GM12878 (cell line): ENCODE measurements around the gene ZNF827. TPM values are rescaled to one million over a fixed set of nuclear protein-coding genes. Genes with fewer than 3 reads are reported as not detected.

ENCODE experiments used
- BCL11A ChIP-seq: IDR thresholded peaks from 2 replicates; pipeline ENCODE4 v1.6.1; 2011; ENCODE audit warnings: low read depth, low read length
- BHLHE40 ChIP-seq, 2 experiments: fragments of 450-650 bp in 1 of 2; IDR thresholded peaks; 2 replicates each; pipeline ENCODE4 v1.6.1; 2011 to 2017; ENCODE audit warnings: low read depth in 2 of 2, borderline replicate concordance in 1 of 2, improper control_type of control experiment in 1 of 2, low read length in 1 of 2, mild to moderate bottlenecking in 1 of 2
- CEBPZ ChIP-seq: fragments of 150-350 bp; IDR thresholded peaks from 2 replicates; pipeline ENCODE4 v1.6.1; 2016; ENCODE audit warnings: low read depth, low read length
- CHD4 ChIP-seq: fragments of 200-600 bp; sonication (generic); IDR thresholded peaks from 2 replicates; pipeline ENCODE4 v1.6.1; 2016; ENCODE audit warnings: mild to moderate bottlenecking
- CREM ChIP-seq: IDR thresholded peaks from 2 replicates; pipeline ENCODE4 v1.6.1; 2014; ENCODE audit warnings: antibody characterized with exemption, low read depth
- EED ChIP-seq: sonication (generic); IDR thresholded peaks from 2 replicates; pipeline ENCODE4 v1.6.1; 2016; ENCODE audit warnings: antibody characterized with exemption, low read depth
- ELK1 ChIP-seq: IDR thresholded peaks from 2 replicates; pipeline ENCODE4 v1.6.1; 2012; ENCODE audit warnings: low read depth, low read length, improper control_type of control experiment
- EP300 ChIP-seq, 2 experiments: fragments of 150-350 bp in 1 of 2; IDR thresholded peaks; 2 replicates each; pipeline ENCODE4 v1.6.1; 2011 to 2012; ENCODE audit warnings: low read depth in 2 of 2, low read length in 2 of 2, borderline replicate concordance in 1 of 2, improper control_type of control experiment in 1 of 2, inconsistent platforms in 1 of 2; ENCODE audit not compliant: control insufficient read depth in 1 of 2
- ETV6 ChIP-seq, 2 experiments: fragments of 450-650 bp in 1 of 2; IDR thresholded peaks in 1 of 2; conservative IDR thresholded peaks in 1 of 2; 2 replicates each; pipeline ENCODE4 v1.6.1; 2014; ENCODE audit warnings: antibody characterized with exemption in 1 of 2, borderline replicate concordance in 1 of 2, low read depth in 1 of 2, mild to moderate bottlenecking in 1 of 2, moderate library complexity in 1 of 2
- EZH2 ChIP-seq: IDR thresholded peaks from 2 replicates; pipeline ENCODE4 v1.6.1; 2012; ENCODE audit warnings: low read depth, mild to moderate bottlenecking, control low read depth, inconsistent platforms, low read length, borderline replicate concordance; ENCODE audit not compliant: control insufficient read depth
- FOXK2 ChIP-seq: fragments of 450-650 bp; IDR thresholded peaks from 2 replicates; pipeline ENCODE4 v1.6.1; 2017; ENCODE audit warnings: mild to moderate bottlenecking, moderate library complexity
- HDGF ChIP-seq: fragments of 450-650 bp; IDR thresholded peaks from 2 replicates; pipeline ENCODE4 v1.6.1; 2016; ENCODE audit warnings: antibody characterized with exemption
- IKZF1 ChIP-seq: fragments of 450-650 bp; conservative IDR thresholded peaks from 2 replicates; pipeline ENCODE4 v1.6.1; 2017; ENCODE audit warnings: antibody characterized with exemption, mild to moderate bottlenecking
- IKZF2 ChIP-seq, 2 experiments: fragments of 450-650 bp; IDR thresholded peaks; 2 replicates each; pipeline ENCODE4 v1.6.1; 2017; ENCODE audit warnings: mild to moderate bottlenecking in 2 of 2, moderate library complexity in 2 of 2
- JUNB ChIP-seq: IDR thresholded peaks from 2 replicates; pipeline ENCODE4 v1.6.1; 2016; ENCODE audit warnings: antibody characterized with exemption, mild to moderate bottlenecking
- MTA2 ChIP-seq: fragments of 450-650 bp; IDR thresholded peaks from 2 replicates; pipeline ENCODE4 v1.6.1; 2016; ENCODE audit warnings: low read depth, mild to moderate bottlenecking, moderate library complexity
- MYC ChIP-seq: IDR thresholded peaks from 2 replicates; pipeline ENCODE4 v1.6.1; 2011; ENCODE audit warnings: mild to moderate bottlenecking, low read length, moderate library complexity, inconsistent platforms; ENCODE audit not compliant: insufficient read depth, insufficient replicate concordance, insufficient read length, severe bottlenecking
- NFXL1 ChIP-seq: fragments of 450-650 bp; IDR thresholded peaks from 2 replicates; pipeline ENCODE4 v1.6.1; 2017; ENCODE audit warnings: antibody characterized with exemption, mild to moderate bottlenecking, borderline replicate concordance
- NR2C2 ChIP-seq: IDR thresholded peaks from 2 replicates; pipeline ENCODE4 v1.6.1; 2011; ENCODE audit warnings: borderline replicate concordance, low read depth; ENCODE audit not compliant: control insufficient read depth, insufficient read length
- RCOR1 ChIP-seq: conservative IDR thresholded peaks from 2 replicates; pipeline ENCODE4 v1.6.1; 2012; ENCODE audit warnings: low read depth, low read length, improper control_type of control experiment
- RUNX3 ChIP-seq: IDR thresholded peaks from 2 replicates; pipeline ENCODE4 v1.6.1; 2012; ENCODE audit warnings: low read length, inconsistent platforms
- SIN3A ChIP-seq: IDR thresholded peaks from 2 replicates; pipeline ENCODE4 v1.6.1; 2012; ENCODE audit warnings: low read depth, low read length, improper control_type of control experiment
- SPI1 ChIP-seq: IDR thresholded peaks from 2 replicates; pipeline ENCODE4 v1.6.1; 2011; ENCODE audit warnings: low read depth, mild to moderate bottlenecking, low read length, moderate library complexity, borderline replicate concordance; ENCODE audit not compliant: insufficient read depth
- SREBF2 ChIP-seq: IDR thresholded peaks from 2 replicates; pipeline ENCODE4 v1.6.1; 2012; ENCODE audit warnings: mild to moderate bottlenecking, low read length
- polyA plus RNA-seq, 11 experiments: library from polyadenylated mRNA; depleted of rRNA in 4 of 11; unstranded in 6 of 11; stranded (reverse) in 5 of 11; fragments of >200 nt; fragmentation: Nextera tagmentation in 4 of 11; fragmentation: Illumina TruSeq in 1 of 11; extraction: Ambion mirVana in 4 of 11; extraction: Trizol in 1 of 11; gene quantifications; 1 replicate in 1 of 11; 2 replicates in 10 of 11; pipeline versions ENCODE4 v1.2.1 to v1.2.3, GENCODE V29; 2011 to 2016; ENCODE audit warnings: inconsistent platforms in 2 of 11, missing spikeins in 2 of 11, low read depth in 1 of 11
- total RNA-seq, 4 experiments: library from RNA; depleted of rRNA in 3 of 4; stranded (reverse); fragments of >200 nt in 3 of 4; fragmentation: Illumina TruSeq in 1 of 4; extraction: Trizol in 1 of 4; gene quantifications; 2 replicates each; pipeline versions ENCODE4 v1.2.1 to v1.2.3, GENCODE V29; 2013 to 2021
- TF ChIP-seq, protein P1 (sequence below): fragments of 450-650 bp; IDR thresholded peaks from 2 replicates; pipeline ENCODE4 v1.6.1; 2016; ENCODE audit warnings: mild to moderate bottlenecking

Gene ZNF827
- total and polyA plus RNA-seq, 10 of the 15 experiments (the other 5 are each of a cell fraction or from before 2014, with no cell fraction given) = 3.8 to 31.5 (median 13.6) TPM

DNA sequence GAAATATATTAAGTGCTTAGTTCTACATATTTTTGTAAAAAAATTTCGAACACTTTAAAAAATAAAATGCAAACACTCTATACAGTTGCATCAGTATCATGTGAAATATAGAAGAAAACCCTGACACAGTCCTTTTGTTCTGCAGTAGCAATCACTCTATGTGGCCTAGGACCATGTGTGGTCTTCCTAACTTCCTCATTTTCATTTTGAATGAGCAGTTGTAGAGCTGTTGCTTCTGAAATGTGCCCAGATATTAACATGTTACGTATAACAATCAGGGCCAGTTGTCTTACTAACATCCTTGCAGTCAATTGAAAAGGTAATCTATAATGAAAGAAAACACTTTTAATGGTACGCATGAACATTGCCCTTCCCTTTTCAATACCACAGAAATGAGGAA lies 107.9 kb downstream of the ZNF827 start (continued):
- TF ChIP-seq IKZF2 (IDR thresholded peaks at IDR 0.05) = peak; percentile 16 to 60; a peak in 3 of 4 replicates
- TF ChIP-seq RCOR1 = no peak
- TF ChIP-seq SPI1 = peak; percentile 61; the same call in 1 of the 2 replicates
- TF ChIP-seq EED = peak; percentile 61; the same call in 1 of the 2 replicates
- TF ChIP-seq EZH2 = no peak
- no peak for TF ChIP-seq SIN3A
- TF ChIP-seq CHD4 = no peak
- peak; percentile 75 for TF ChIP-seq JUNB
- no peak for TF ChIP-seq ELK1
- no peak for TF ChIP-seq NFXL1
- 0 out of 2 replicates have a peak, but pooled peaks have one; percentile 28 for TF ChIP-seq MTA2
- 0 out of 4 replicates have a peak, but pooled peaks of 1 of the 2 experiments have one; percentile 20 for TF ChIP-seq EP300 (IDR thresholded peaks at IDR 0.05; ENCODE audit: borderline replicate concordance in 1 of 2, control insufficient read depth in 1 of 2, low read depth in 2 of 2, low read length in 2 of 2)
- 0 out of 2 replicates have a peak, but pooled peaks have one; percentile 29 for TF ChIP-seq IKZF1
- no peak for TF ChIP-seq HDGF
- TF ChIP-seq FOXK2 = no peak
- TF ChIP-seq BHLHE40 (IDR thresholded peaks at IDR 0.05; ENCODE audit: borderline replicate concordance in 1 of 2, low read depth in 2 of 2, low read length in 1 of 2) = no peak
- no peak for TF ChIP-seq MYC
- TF ChIP-seq RUNX3 = peak; percentile 76
- TF ChIP-seq BCL11A = 0 out of 2 replicates have a peak, but pooled peaks have one; percentile 8
- 0 out of 4 replicates have a peak, but pooled peaks of 1 of the 2 experiments have one; percentile 22 for TF ChIP-seq ETV6 (conservative IDR thresholded peaks at IDR 0.05 in 1 of 2, IDR thresholded peaks at IDR 0.05 in 1 of 2; ENCODE audit: borderline replicate concordance in 1 of 2, low read depth in 1 of 2)
- peak; percentile 25; the same call in 1 of the 2 replicates for TF ChIP-seq CREM
- TF ChIP-seq, protein P1, sequence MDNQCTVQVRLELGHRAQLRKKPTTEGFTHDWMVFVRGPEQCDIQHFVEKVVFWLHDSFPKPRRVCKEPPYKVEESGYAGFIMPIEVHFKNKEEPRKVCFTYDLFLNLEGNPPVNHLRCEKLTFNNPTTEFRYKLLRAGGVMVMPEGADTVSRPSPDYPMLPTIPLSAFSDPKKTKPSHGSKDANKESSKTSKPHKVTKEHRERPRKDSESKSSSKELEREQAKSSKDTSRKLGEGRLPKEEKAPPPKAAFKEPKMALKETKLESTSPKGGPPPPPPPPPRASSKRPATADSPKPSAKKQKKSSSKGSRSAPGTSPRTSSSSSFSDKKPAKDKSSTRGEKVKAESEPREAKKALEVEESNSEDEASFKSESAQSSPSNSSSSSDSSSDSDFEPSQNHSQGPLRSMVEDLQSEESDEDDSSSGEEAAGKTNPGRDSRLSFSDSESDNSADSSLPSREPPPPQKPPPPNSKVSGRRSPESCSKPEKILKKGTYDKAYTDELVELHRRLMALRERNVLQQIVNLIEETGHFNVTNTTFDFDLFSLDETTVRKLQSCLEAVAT = 0 out of 2 replicates have a peak, but pooled peaks have one; percentile 21
- no peak for TF ChIP-seq SREBF2
- TF ChIP-seq CEBPZ = no peak
- TF ChIP-seq NR2C2 = no peak
